Colonic mucosa (tissue), 4 donors: ENCODE results near the gene STXBP6. TPM values are rescaled to one million over a fixed set of nuclear protein-coding genes. Genes with fewer than 3 reads are reported as not detected.

Experiments used
- DNase-seq: peaks from one replicate; pipeline ENCODE4 v3.0.0-alpha.2; 2020
- H3K27ac ChIP-seq: fragments of 200-600 bp; one replicate; pipeline ENCODE4 v1.8.0; 2021
- H3K27me3 ChIP-seq: fragments of 200-600 bp; one replicate; pipeline ENCODE4 v1.8.0; 2021
- H3K36me3 ChIP-seq: fragments of 200-600 bp; one replicate; pipeline ENCODE4 v1.8.0; 2021
- H3K4me1 ChIP-seq: fragments of 200-600 bp; one replicate; pipeline ENCODE4 v1.8.0; 2021; ENCODE audit warnings: mild to moderate bottlenecking
- H3K4me3 ChIP-seq: fragments of 200-600 bp; one replicate; pipeline ENCODE4 v1.8.0; 2021
- H3K9ac ChIP-seq, 2 donors: one replicate each; pipeline ENCODE4 v1.7.0; 2013; ENCODE audit warnings: control low read depth in 2 of 2, low read depth in 2 of 2, low read length in 2 of 2
- H3K9me3 ChIP-seq: fragments of 200-600 bp; one replicate; pipeline ENCODE4 v1.8.0; 2021
- CTCF ChIP-seq: fragments of 200-600 bp; IDR thresholded peaks from one replicate; pipeline ENCODE4 v1.8.0; 2022; ENCODE audit warnings: antibody characterized with exemption, mild to moderate bottlenecking
- intact Hi-C: fragments of 100-400 bp; cut with DNase I; formaldehyde crosslinking; loops from one replicate; pipeline ENCODE4 v1.14.1; 2022
- total RNA-seq, 2 donors: library from RNA; stranded (reverse); fragmentation: NEBNext Ultra II Directional in 1 of 2; extraction: Animal tissue kit (Norgen Biotek cat#: 25700) in 1 of 2; gene quantifications; one replicate each; pipeline ENCODE4 v1.2.1, GENCODE V29; 2021
- donor health status: healthy.
- donor health status: DM: no; HTN: no; CAD: no.
- donor health status: DM: no; HTN: no; CAD: no.

Gene STXBP6
- total RNA-seq, 2 donors from 2014 or later: 23.7 to 26.1 TPM

GRCh38 chr14:25032092-25032784 lies 17.7 kb downstream of the STXBP6 start:
- no peak for TF ChIP-seq CTCF
- Histone ChIP-seq H3K27me3 (no peaks in the 10 kb centered on the region), H3K4me1 (no peaks in the 10 kb centered on the region), H3K9me3 (no peaks in the 10 kb centered on the region), H3K36me3 (no peaks in the 10 kb centered on the region), H3K4me3 (no peak overlapping the region), H3K9ac (no peak overlapping the region), H3K27ac (no peak overlapping the region)
- DNase-seq: no peak
- intact Hi-C loops: loop anchor here (5.0 kb wide), 1 partner anchor 50 kb away; no protein-coding TSS in a partner anchor

GRCh38 chr14:25026476-25027137 lies 23.3 kb downstream of the STXBP6 start:
- Histone ChIP-seq H3K9me3 (no peaks in the 10 kb centered on the region), H3K4me3 (no peak overlapping the region), H3K27ac (no peak overlapping the region), H3K27me3 (no peaks in the 10 kb centered on the region), H3K36me3 (no peaks in the 10 kb centered on the region), H3K4me1 (no peaks in the 10 kb centered on the region), H3K9ac (no peak overlapping the region)
- DNase-seq: no peak
- intact Hi-C loops: no loop called here
- TF ChIP-seq CTCF: no peak

GRCh38 chr14:25019892-25020291 lies 30.1 kb downstream of the STXBP6 start:
- no peaks in the 10 kb centered on the region for H3K4me1 ChIP-seq
- no peaks in the 10 kb centered on the region for H3K27me3 ChIP-seq
- no peak for TF ChIP-seq CTCF
- H3K27ac ChIP-seq: no peak overlapping the region
- no peaks in the 10 kb centered on the region for H3K9me3 ChIP-seq
- DNase-seq: no peak
- H3K9ac ChIP-seq: no peak overlapping the region
- H3K36me3 ChIP-seq: no peaks in the 10 kb centered on the region
- H3K4me3 ChIP-seq: no peak overlapping the region
- intact Hi-C loops: no loop called here

GRCh38 chr14:25017562-25017961 lies 32.4 kb downstream of the STXBP6 start:
- no peaks in the 10 kb centered on the region for H3K9me3 ChIP-seq
- H3K36me3 ChIP-seq: no peaks in the 10 kb centered on the region
- no peak overlapping the region for H3K4me3 ChIP-seq
- no peaks in the 10 kb centered on the region for H3K27me3 ChIP-seq
- TF ChIP-seq CTCF: no peak
- no peak overlapping the region for H3K9ac ChIP-seq
- intact Hi-C loops: no loop called here
- no peak for DNase-seq
- no peak overlapping the region for H3K27ac ChIP-seq
- H3K4me1 ChIP-seq: no peaks in the 10 kb centered on the region

- H3K4me3 ChIP-seq: no peak overlapping the region
- H3K36me3 ChIP-seq: no peaks in the 10 kb centered on the region
- no peak for DNase-seq
- intact Hi-C loops: no loop called here
- no peak overlapping the region for H3K27ac ChIP-seq
- no peaks in the 10 kb centered on the region for H3K27me3 ChIP-seq
- H3K9ac ChIP-seq: no peak overlapping the region
- peaks cover 3% of the 10 kb centered on the region for H3K4me1 ChIP-seq
- no peaks in the 10 kb centered on the region for H3K9me3 ChIP-seq
- no peak for TF ChIP-seq CTCF
These were observed 34.2 kb downstream of the STXBP6 start for GRCh38 chr14:25015761-25016160.
